ENCODE results near the gene PEAK1. TPM values are rescaled to one million over a fixed set of nuclear protein-coding genes. Genes with fewer than 3 reads are reported as not detected.

PEAK1 gene
- total RNA-seq, 1 experiment from 2014 or later = 13.8 TPM

GRCh38 chr15:77386626-77387025 lies 33.3 kb downstream of the PEAK1 start:
- no peaks in the 10 kb centered on the region for H3K27me3 ChIP-seq (ENCODE audit: low read length)
- H2AFZ ChIP-seq (ENCODE audit: low read length) = no peak overlapping the region
- H3K27ac ChIP-seq (ENCODE audit: low read length) = no peak overlapping the region
- no peak overlapping the region for H3K4me2 ChIP-seq (ENCODE audit: low read length)
- intact Hi-C loops (cut with micrococcal nuclease) = no loop called here
- CTCF ChIA-PET = no interaction called here
- no peaks in the 10 kb centered on the region for H3K36me3 ChIP-seq (ENCODE audit: low read depth, low read length)
- no TSS peak for BruUV-seq (replicated peaks)
- no peaks in the 10 kb centered on the region for H3K4me1 ChIP-seq (ENCODE audit: insufficient read depth, low read length)
- TF ChIP-seq EZH2 (IDR thresholded peaks at IDR 0.05; ENCODE audit: low read length, unreplicated experiment) (no peak), EZH2phosphoT487 (IDR thresholded peaks at IDR 0.05; ENCODE audit: borderline replicate concordance, low read length) (no peak), CTCF (conservative IDR thresholded peaks at IDR 0.05; ENCODE audit: low read depth, low read length) (no peak)
- no peak overlapping the region for H3K4me3 ChIP-seq (ENCODE audit: low read length)
- H3K9me3 ChIP-seq (ENCODE audit: low read length) = no peaks in the 10 kb centered on the region
- ATAC-seq (no peak), DNase-seq (no peak)
- no peaks in the 10 kb centered on the region for H3F3A ChIP-seq (ENCODE audit: low read length, unreplicated experiment)
- H4K20me1 ChIP-seq (ENCODE audit: low read length) = no peaks in the 10 kb centered on the region
- POLR2A ChIA-PET (ENCODE audit: unreplicated experiment) = no interaction called here
- peaks cover 3% of the 10 kb centered on the region; the same call in 1 of the 2 replicates for H3K79me2 ChIP-seq (ENCODE audit: low read length)
- no peaks in the 10 kb centered on the region for H3K9me2 ChIP-seq (replicated peaks; ENCODE audit: low read length)
- H3K9ac ChIP-seq (ENCODE audit: low read length) = no peak overlapping the region

- ChIA-PET POLR2A (ENCODE audit: unreplicated experiment) (no interaction called here), CTCF (interaction anchor here (0.6 kb wide), 1 partner anchor 67 kb away, joined by 4 read pairs; no protein-coding TSS in a partner anchor)
- DNase-seq (no peak), ATAC-seq (no peak)
- no peak overlapping the region for H3K27ac ChIP-seq (ENCODE audit: low read length)
- no peaks in the 10 kb centered on the region for H3K9me2 ChIP-seq (replicated peaks; ENCODE audit: low read length)
- no TSS peak for BruUV-seq (replicated peaks)
- intact Hi-C loops (cut with micrococcal nuclease) = no loop called here
- no peak overlapping the region for H3K4me3 ChIP-seq (ENCODE audit: low read length)
- no peaks in the 10 kb centered on the region for H3K27me3 ChIP-seq (ENCODE audit: low read length)
- no peak overlapping the region for H3K4me2 ChIP-seq (ENCODE audit: low read length)
- H3K79me2 ChIP-seq (ENCODE audit: low read length) = 0 out of 2 replicates have a peak, but pooled peaks cover 3% of the 10 kb centered on the region
- TF ChIP-seq EZH2phosphoT487 (IDR thresholded peaks at IDR 0.05; ENCODE audit: borderline replicate concordance, low read length) (no peak), EZH2 (IDR thresholded peaks at IDR 0.05; ENCODE audit: low read length, unreplicated experiment) (no peak)
- no peaks in the 10 kb centered on the region for H4K20me1 ChIP-seq (ENCODE audit: low read length)
- H3K9me3 ChIP-seq (ENCODE audit: low read length) = no peaks in the 10 kb centered on the region
- no peak overlapping the region for H2AFZ ChIP-seq (ENCODE audit: low read length)
- H3K9ac ChIP-seq (ENCODE audit: low read length) = no peak overlapping the region
- H3K4me1 ChIP-seq (ENCODE audit: insufficient read depth, low read length) = no peaks in the 10 kb centered on the region
- no peaks in the 10 kb centered on the region for H3F3A ChIP-seq (ENCODE audit: low read length, unreplicated experiment)
- H3K36me3 ChIP-seq (ENCODE audit: low read depth, low read length) = no peaks in the 10 kb centered on the region
These were observed 35.1 kb downstream of the PEAK1 start for GRCh38 chr15:77384589-77385359.

- DNase-seq (no peak), ATAC-seq (no peak)
- Histone ChIP-seq H3K4me2 (ENCODE audit: low read length) (no peak overlapping the region), H3K9me3 (ENCODE audit: low read length) (no peaks in the 10 kb centered on the region), H4K20me1 (ENCODE audit: low read length) (no peaks in the 10 kb centered on the region), H3K79me2 (ENCODE audit: low read length) (0 out of 2 replicates have a peak, but pooled peaks cover 3% of the 10 kb centered on the region), H3K36me3 (ENCODE audit: low read depth, low read length) (no peaks in the 10 kb centered on the region), H3K27ac (ENCODE audit: low read length) (no peak overlapping the region), H3K4me1 (ENCODE audit: insufficient read depth, low read length) (no peaks in the 10 kb centered on the region), H3K9ac (ENCODE audit: low read length) (no peak overlapping the region), H3F3A (ENCODE audit: low read length, unreplicated experiment) (no peaks in the 10 kb centered on the region), H2AFZ (ENCODE audit: low read length) (no peak overlapping the region), H3K27me3 (ENCODE audit: low read length) (no peaks in the 10 kb centered on the region), H3K9me2 (replicated peaks; ENCODE audit: low read length) (no peaks in the 10 kb centered on the region), H3K4me3 (ENCODE audit: low read length) (no peak overlapping the region)
- POLR2A ChIA-PET (ENCODE audit: unreplicated experiment) = no interaction called here
- TF ChIP-seq EZH2 (IDR thresholded peaks at IDR 0.05; ENCODE audit: low read length, unreplicated experiment) (no peak), EZH2phosphoT487 (IDR thresholded peaks at IDR 0.05; ENCODE audit: borderline replicate concordance, low read length) (no peak), CTCF (conservative IDR thresholded peaks at IDR 0.05; ENCODE audit: low read depth, low read length) (no peak)
- intact Hi-C loops (cut with micrococcal nuclease) = no loop called here
- CTCF ChIA-PET = interaction anchor here (0.6 kb wide), 1 partner anchor 67 kb away, joined by 4 read pairs; no protein-coding TSS in a partner anchor
- BruUV-seq (replicated peaks) = no TSS peak
These were observed 35.8 kb downstream of the PEAK1 start for GRCh38 chr15:77384086-77384485.

All from PC-3 (cell line).